Kidney (tissue), 14 donors: ENCODE data around the gene OSBP. TPM values are rescaled to one million over a fixed set of nuclear protein-coding genes. Genes with fewer than 3 reads are reported as not detected.

Source experiments
- DNase-seq, 5 donors: peaks; one replicate each; pipeline ENCODE4 v3.0.0-alpha.2; 2013 to 2020
- FAIRE-seq: peaks from 2 replicates; lab custom pipeline; 2012; peaks lifted over from hg19 to GRCh38; lab: Jason Lieb, UNC
- H3K27ac ChIP-seq, 2 donors: one replicate each; pipeline ENCODE4 v1.7.0; 2013; ENCODE audit warnings: low read depth in 2 of 2, low read length in 2 of 2, inconsistent platforms in 1 of 2
- H3K27me3 ChIP-seq: one replicate; pipeline ENCODE4 v1.7.1; 2013; ENCODE audit warnings: low read length, inconsistent platforms; ENCODE audit not compliant: control insufficient read depth, insufficient read depth
- H3K36me3 ChIP-seq, 3 donors: one replicate each; pipeline versions ENCODE4 v1.7.0 to v1.7.1; 2013; ENCODE audit warnings: low read length in 3 of 3, control low read depth in 1 of 3, inconsistent platforms in 1 of 3; ENCODE audit not compliant: insufficient read depth in 3 of 3, control insufficient read depth in 2 of 3
- H3K4me1 ChIP-seq, 3 donors: one replicate each; pipeline versions ENCODE4 v1.7.0 to v1.7.1; 2013; ENCODE audit warnings: low read length in 3 of 3, inconsistent platforms in 1 of 3, low read depth in 1 of 3; ENCODE audit not compliant: control insufficient read depth in 2 of 3, insufficient read depth in 2 of 3
- H3K4me3 ChIP-seq, 3 donors: one replicate each; pipeline versions ENCODE4 v1.7.0 to v1.8.1; 2013; ENCODE audit warnings: low read length in 3 of 3, control low read depth in 1 of 3, inconsistent platforms in 1 of 3
- H3K9ac ChIP-seq, 3 donors: one replicate each; pipeline versions ENCODE4 v1.7.0 to v1.7.1; 2013; ENCODE audit warnings: low read length in 3 of 3, control low read depth in 1 of 3, inconsistent platforms in 1 of 3
- H3K9me3 ChIP-seq, 3 donors: one replicate each; pipeline versions ENCODE4 v1.7.0 to v1.7.1; 2013; ENCODE audit warnings: low read length in 3 of 3, control low read depth in 1 of 3, inconsistent platforms in 1 of 3; ENCODE audit not compliant: control insufficient read depth in 2 of 3, insufficient read depth in 1 of 3
- CTCF ChIP-seq: IDR thresholded peaks from 3 replicates; pipeline ENCODE4 v1.5.1; 2012; ENCODE audit warnings: mild to moderate bottlenecking, moderate library complexity, borderline replicate concordance; ENCODE audit not compliant: insufficient read depth; ENCODE audit errors: extremely low read depth
- intact Hi-C: fragments of 100-400 bp; cut with DNase I; formaldehyde crosslinking; loops from one replicate; pipeline ENCODE4 v1.11.1; 2022
- polyA plus RNA-seq: library from polyadenylated mRNA; stranded (reverse); fragments of 350-450 nt; fragmentation: Illumina TruSeq; extraction: RNeasy Lipid Tissue Mini Kit (QIAGEN cat#74804); gene quantifications from one replicate; pipeline ENCODE4 v1.2.3, GENCODE V29; 2014; ENCODE audit warnings: low read depth, low replicate concordance; ENCODE audit not compliant: insufficient read depth
- total RNA-seq: library from RNA; stranded (reverse); fragmentation: NEBNext Ultra II Directional; extraction: Animal tissue kit (Norgen Biotek cat#: 25700); gene quantifications from one replicate; pipeline ENCODE4 v1.2.1, GENCODE V29; 2021
- donor health status: control.
- donor health status: control.
- donor health status: control.
- donor health status: control.
- donor health status: control.
- donor health status: DM: yes; HTN: yes; CAD: no.
- donor health status: Normal renal cell carcinoma (clear cell type).

OSBP gene
- total and polyA plus RNA-seq, 2 donors from 2014 or later: 25.9 to 53.8 TPM

DNA sequence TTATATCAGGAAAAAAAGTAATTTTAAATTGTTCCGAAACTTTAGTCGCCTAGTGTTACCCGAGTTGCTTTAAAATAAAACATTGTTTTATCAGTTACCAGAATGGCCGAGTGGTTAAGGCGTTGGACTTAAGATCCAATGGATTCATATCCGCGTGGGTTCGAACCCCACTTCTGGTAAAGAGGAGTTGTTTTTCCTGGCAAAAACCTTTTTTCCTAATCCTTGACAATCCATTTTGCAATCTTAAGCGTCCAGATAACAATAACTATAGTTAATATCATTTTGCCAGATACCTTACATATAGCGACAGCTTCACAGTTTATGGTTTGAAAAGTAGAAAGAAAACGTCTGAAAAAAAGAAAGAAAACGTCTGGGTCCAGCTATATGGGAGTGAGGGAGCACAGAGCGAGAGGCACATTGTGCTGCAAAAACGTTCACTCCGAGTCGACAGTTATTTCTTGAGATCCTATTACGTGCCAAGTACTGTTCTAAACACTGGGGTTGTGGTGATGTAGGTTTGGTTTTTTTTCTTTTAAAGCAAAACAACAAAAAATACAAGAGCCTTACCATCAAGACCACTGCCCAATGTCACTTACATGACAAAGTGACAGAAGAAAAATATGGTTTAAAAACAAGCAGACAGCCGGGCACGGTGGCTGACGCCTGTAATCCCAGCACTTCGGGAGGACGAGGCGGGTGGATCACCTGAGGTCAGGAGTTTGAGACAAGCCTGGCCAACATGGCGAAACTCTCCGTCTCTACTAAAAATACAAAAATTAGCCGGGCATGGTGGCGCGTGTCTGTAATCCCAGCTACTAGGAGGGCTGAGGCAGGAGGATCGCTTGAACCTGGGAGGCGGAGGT, 63.7 kb downstream of the OSBP start:
- H3K4me1 ChIP-seq: no peaks in the 10 kb centered on the region
- no peak for TF ChIP-seq CTCF
- intact Hi-C loops: no loop called here
- peak overlapping the region; percentile 71 to 92 (median 87) for H3K4me3 ChIP-seq
- FAIRE-seq: no peak
- no peaks in the 10 kb centered on the region for H3K36me3 ChIP-seq
- no peaks in the 10 kb centered on the region for H3K9me3 ChIP-seq
- peak overlapping the region in 1 of 2 donors; percentile 84 for H3K27ac ChIP-seq
- peak overlapping the region in 2 of 3 donors; percentile 41 to 93 for H3K9ac ChIP-seq
- H3K27me3 ChIP-seq: no peaks in the 10 kb centered on the region
- DNase-seq: peak in 4 of 5 donors; percentile 56 to 87 (median 72)

DNA sequence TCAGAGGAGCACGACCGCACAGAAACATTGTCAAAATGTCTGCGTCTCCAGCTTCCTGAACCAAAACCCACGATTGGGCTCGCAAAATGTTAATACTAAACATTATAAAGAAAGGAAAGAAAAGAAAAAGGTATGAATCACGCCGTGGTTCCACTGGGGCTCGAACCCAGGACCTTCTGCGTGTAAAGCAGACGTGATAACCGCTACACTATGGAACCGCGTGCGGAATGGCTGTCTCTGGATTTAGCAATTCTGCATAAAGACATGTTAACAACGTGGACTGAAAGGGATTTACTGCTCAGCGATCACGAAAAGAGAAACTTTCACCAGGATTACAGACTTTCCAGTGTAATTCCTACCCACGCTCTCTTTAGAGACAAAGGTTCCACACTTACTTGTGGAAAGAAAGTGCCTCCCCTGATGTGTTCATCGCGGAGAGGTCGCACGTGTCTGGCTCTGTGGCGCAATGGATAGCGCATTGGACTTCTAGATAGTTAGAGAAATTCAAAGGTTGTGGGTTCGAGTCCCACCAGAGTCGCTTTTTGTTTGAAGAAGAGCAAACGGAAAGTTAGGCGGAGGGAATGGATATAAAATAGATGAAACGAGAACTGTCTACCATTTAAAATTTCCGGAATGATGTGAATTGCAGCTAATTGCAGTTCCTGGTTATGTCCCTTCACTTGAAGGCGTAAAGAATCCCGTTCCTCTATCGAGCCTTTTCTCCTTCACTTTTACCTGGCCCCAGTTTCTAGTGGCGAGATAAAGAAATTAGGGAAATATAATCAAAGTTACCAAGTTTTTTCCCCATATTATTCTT, 64.5 kb downstream of the OSBP start:
- intact Hi-C loops: no loop called here
- Histone ChIP-seq H3K36me3 (no peaks in the 10 kb centered on the region), H3K9me3 (no peaks in the 10 kb centered on the region), H3K27me3 (no peaks in the 10 kb centered on the region), H3K4me3 (peak overlapping the region; percentile 71 to 92 (median 87)), H3K9ac (peak overlapping the region; percentile 38 to 93 (median 41)), H3K27ac (peak overlapping the region; percentile 47 to 84), H3K4me1 (no peaks in the 10 kb centered on the region)
- TF ChIP-seq CTCF: no peak
- FAIRE-seq: no peak
- DNase-seq: peak; percentile 87 to 95 (median 90)

- Histone ChIP-seq H3K9me3 (no peaks in the 10 kb centered on the region), H3K36me3 (no peaks in the 10 kb centered on the region), H3K27me3 (no peaks in the 10 kb centered on the region), H3K27ac (peak overlapping the region; percentile 47 to 84), H3K4me3 (peak overlapping the region; percentile 71 to 92 (median 87)), H3K4me1 (no peaks in the 10 kb centered on the region), H3K9ac (peak overlapping the region; percentile 38 to 93 (median 41))
- intact Hi-C loops: no loop called here
- peak; percentile 35 for TF ChIP-seq CTCF
- DNase-seq (peak; percentile 91 to 97 (median 94)), FAIRE-seq (no peak)
Observed at GRCh38 chr11:59550368-59550841, 65.2 kb downstream of the OSBP start.
